GM21367 (cell line): Measurements from ENCODE around the gene SYK.
A peak's percentile ranks its signal among the peaks of the same experiment; 100 is the strongest.

Experiments
- ATAC-seq: cut with Tn5 transposase; IDR thresholded peaks from one replicate; pipeline ENCODE4 v1.9.1; 2021; ENCODE audit not compliant: unreplicated experiment

The SYK gene

DNA sequence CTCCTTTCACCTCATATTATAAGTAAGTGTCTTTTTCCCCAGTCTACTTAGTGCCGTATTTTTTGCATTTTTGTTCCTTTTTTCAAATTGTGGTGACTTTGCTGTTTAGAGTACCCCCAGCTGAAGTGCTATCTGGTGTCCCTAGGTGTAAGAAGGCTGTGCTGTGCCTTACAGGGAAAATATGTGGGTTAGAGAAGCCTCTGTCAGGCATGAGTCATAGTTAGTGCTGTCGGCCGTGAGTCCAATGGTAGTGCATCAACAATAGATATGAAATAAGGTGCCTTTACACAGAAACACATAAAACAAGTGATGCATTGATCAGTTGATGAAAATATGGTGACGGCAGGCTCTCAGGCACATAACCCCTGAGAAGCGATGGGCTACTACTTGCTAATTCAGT lies 20.1 kb downstream of the SYK start:
- no peak for ATAC-seq

DNA sequence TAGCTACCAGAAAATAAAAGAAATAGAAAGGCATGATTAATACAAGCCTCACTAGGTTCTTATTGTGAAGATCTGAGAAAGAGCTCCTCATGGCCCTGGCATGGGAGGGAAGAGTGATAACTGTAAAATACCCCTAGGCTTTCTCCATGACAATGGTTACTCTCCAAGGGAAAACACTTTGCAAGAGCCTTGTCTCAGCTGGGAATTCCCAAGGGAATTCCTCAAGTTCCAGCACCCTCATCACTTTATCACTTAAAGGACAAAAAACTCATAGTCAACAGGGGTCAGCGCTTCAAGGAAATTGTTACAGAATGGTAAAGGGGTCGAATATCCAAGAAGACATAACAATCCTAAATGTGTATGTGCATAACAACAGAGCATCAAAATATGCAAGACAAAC lies 21.2 kb downstream of the SYK start:
- no peak for ATAC-seq

- no peak for ATAC-seq
Observed at GRCh38 chr9:90825586-90825985, 24.0 kb downstream of the SYK start.

- ATAC-seq = no peak
Observed at GRCh38 chr9:90826326-90827020, 24.9 kb downstream of the SYK start.

DNA sequence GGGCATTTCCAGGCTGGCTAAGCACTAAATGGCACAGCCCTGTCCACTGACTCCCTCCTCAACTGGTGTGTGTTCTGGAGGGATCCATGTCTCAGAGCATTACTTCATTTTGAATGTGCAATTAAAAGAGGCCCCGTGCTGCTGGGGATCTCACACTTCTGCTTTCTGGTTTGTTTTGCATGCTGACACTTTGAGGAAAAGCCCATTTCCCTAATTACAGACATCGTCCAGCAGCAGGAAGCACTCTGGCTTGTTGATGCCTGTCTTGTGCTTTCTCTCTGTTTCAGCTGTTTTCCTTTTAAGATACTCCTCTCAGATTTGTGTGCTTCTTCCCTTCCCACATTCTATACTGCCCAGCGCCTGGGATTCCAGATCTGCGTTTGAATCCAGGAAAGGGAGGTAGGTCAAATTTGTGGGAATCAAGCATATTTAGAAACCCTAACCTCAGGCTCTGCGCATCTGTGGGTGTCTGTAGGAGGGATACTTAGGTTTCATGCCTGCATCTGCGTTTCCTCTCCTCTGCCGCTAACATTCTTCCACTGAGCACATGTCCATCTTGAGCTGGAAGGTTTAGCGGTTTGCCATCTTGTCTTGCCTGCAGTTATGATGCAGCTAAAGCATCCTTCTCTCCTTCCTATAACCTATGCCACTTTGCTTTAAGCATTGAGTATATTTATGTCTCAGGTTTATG lies 25.7 kb downstream of the SYK start:
- ATAC-seq = no peak

DNA sequence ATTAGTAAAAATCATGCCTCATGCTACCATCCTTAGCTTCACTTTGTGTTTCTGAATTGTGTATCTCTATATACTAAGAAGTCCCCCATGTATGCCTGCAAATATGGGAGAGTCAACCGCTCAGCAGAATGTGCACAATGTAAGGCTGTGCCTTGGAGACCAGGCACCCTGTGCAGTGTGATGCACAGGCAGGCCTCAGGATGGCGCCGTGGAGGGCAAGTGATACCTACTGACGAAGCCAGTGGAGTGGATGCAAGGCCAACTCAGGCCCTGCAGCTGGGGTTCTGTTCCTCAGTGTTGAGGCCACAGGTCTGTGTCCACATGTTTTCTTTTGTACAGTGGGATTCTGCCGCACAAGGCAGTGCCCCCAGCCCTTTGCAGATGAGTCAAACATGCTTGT lies 28.4 kb downstream of the SYK start:
- no peak for ATAC-seq

- peak; percentile 52 for ATAC-seq
Observed at GRCh38 chr9:90830977-90831376, 29.4 kb downstream of the SYK start.

DNA sequence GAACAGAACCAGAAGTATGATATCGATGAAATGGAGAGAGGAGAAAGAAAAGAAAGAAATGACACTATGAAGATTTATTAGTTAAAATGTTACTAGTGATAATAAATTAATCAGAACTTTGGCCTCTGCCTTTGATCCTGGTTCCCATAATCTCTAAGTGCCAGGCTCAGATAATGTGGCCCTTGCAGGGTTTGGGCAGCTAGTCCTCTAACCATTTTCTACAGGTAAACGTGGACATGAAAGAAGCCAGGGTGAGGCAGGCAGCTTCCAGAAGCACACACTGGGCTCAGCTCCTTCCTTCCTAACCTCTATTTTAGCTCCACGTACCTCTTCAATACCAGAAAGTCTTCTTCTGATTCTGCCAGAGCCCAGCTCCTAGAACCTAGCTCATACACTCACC lies 30.6 kb downstream of the SYK start:
- no peak for ATAC-seq

GRCh38 chr9:90834828-90835595 lies 33.4 kb downstream of the SYK start:
- no peak for ATAC-seq

DNA sequence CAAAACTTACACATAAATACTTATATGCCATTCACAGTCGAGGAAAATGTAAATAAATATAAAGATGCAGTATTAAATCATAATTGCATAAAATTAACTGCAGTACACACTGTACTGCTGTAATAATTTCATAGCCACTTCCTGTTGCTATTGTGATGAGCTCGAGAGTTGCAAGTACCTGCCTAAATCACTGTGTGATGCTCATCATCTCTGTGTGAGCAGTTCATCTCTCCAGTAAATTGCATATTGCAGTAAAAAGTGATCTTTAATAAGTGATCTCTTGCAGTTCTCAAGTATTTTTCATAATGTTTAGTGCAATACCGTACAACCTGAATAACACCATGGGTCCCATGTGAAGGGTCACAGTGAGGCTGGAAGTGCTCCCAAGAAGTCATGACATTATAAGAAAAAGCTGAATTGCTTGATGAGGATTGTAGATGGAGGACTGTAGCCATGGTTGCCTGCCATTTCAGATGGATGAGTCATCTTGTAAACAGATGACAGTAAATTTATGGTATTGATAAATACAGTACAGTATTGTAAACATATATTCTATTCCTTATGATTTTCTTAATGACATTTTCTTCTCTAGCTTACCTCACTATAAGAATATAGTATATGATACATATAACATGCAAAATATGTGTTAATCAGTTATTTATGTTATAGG lies 34.9 kb downstream of the SYK start:
- ATAC-seq = no peak

DNA sequence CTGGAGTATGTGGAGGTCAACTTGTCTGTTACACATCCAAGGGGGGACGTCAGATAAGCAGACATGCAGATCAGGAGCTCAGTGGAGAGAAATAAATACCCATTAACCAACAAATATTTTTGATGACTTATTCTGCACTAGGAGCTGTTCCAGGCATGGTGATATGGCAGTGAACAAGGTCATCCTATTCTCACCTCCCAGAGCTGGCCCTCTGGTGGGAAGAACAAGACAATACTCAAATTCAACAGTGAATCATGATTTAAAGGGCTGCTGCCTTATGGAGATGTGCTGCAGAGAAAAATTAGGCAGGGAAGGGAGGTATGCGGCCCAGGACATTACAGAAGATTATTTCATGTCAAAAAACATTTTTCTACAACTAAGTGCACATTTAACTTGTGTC lies 36.5 kb downstream of the SYK start:
- no peak for ATAC-seq

GRCh38 chr9:90838581-90839154 lies 37.0 kb downstream of the SYK start:
- ATAC-seq = no peak

DNA sequence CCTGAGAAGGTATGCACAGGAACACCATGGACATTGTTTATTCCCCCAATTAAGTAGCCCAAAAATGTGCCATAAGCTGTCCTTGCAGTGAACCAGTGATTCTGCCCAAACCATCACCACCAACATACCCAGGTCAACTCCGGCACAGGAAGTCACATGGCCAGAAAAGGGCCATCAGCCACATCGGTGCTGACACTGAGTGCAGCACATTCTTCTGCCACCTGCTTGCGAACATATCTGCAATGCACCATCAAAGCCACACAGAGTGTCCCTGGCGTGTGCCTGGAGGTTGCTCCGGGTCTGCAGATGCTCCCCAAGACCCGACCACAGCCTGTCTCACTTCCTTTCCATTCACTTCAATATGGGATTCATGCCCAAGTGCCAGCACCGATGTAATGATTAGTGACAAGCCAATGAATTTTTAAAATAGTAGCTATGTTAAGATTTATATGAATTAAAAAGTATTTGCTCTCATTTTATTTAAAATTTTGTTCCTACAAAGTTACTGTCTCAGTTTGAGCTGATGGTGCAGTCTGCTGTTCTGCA lies 37.6 kb downstream of the SYK start:
- no peak for ATAC-seq

DNA sequence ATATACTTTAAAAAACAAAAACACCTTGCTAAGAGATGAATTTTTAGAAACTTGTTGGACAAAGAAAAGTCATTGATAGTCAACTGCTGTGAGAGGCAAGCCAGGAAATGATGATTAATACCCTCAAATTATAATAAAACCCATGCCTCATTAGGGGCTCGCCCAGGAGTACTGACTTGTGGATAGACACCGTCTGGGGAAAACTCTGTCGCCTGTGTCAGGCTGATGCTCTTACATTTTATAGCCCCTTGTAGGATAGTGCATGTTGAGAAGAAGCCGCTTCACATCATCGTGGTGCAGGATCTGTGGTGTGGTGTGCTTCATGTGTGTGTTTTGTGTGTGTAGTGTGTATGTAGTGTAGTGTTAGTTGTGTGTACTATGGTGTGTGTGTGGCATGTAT lies 39.1 kb downstream of the SYK start:
- ATAC-seq = no peak

DNA sequence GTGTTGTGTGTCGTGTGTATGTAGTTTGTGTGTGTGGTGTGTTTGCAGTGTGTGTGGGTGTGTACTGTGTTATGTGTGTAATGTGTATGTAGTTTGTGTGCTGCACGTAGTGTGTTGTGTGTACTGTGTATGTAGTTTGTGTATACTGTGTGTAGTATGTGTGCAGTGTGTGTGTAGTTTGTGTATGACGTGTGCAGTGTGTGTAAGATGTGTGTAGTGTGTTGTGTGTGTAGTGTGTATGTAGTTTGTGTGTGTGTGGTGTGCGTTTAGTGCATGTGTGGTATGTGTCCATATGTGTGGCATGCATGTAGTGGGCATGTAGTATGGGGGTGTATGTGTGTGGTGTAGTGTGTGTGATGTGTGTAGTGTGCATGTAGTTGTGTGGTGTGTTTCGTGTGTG lies 39.6 kb downstream of the SYK start:
- ATAC-seq = no peak

GRCh38 chr9:90841615-90842014 lies 40.0 kb downstream of the SYK start:
- ATAC-seq = no peak

DNA sequence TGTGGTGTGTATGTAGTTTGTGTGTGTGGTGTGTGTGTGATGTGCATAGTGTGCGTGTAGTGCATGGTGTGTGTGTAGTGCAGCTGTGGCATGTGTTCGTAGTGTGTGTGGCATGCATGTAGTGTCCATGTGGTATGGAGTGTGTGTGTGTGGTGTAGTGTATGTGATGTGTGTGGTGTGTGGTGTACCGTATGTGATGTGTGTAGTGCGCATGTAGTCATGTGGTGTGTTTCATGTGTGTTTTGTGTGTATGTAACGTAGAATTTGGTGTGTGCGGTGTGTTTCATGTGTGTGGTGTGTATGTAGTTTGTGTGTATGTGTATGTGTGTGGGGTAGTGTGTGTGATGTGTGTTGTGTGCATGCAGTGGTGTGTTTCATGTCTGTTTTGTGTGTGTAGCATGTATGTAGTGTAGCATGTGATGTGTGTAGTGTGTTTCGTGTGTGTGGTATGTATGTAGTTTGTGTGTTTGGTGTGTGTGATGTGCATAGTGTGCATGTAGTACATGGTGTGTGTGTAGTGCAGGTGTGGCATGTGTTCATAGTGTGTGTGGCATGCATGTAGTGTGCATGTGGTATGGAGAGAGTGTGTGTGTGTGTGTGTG lies 40.7 kb downstream of the SYK start:
- ATAC-seq = no peak

DNA sequence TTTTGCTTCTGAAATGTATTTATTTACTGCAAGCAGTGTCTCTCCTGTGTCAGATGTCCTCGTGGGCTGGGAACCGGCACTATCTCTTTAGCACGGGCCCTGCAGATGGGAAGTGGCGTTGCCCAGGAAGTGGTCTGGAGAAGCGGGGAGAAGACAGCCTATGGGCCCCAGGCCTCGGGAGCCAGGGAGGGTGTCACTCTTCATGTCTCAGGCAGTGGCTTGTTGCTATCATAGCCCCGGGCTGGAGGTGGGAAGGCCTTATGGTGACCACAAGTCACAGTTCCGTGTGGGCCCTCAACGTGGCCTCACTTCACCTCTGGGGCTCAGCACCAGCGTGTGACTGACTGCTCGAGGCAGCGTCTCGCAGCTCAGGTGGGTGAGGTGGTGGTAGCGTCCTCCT lies 41.4 kb downstream of the SYK start:
- ATAC-seq = no peak

- ATAC-seq = no peak
Observed at GRCh38 chr9:90843525-90843924, 41.9 kb downstream of the SYK start.

DNA sequence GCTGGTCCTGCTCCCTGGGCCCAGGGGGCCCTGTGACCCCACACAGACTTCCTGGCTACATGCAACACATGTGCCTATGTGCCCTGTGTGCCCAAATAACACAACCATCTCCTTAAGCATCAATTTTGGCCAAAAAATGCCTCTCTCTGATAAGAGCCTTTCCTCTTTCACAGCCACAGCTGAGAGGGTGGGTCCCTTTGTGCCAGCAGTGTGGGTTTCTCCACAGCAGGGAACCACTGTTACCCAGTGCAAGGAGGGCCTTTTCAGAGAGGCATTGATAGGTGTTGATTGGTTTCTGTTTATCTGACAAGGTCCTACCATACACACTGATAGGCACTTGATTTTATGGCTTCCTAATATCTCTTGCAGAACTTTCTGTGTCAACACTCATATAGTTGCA lies 42.7 kb downstream of the SYK start:
- no peak for ATAC-seq
